Stimulated activated CD4-positive, alpha-beta T cell treated with anti-CD3 and anti-CD28 coated beads, Interleukin-1b, Interleukin-23, amount 100 ng/mL, for 1 hour (primary cell): ENCODE measurements around the gene ANKRD60.

ENCODE experiments used
- DNase-seq, 2 donors: peaks; one replicate each; pipeline ENCODE4 v3.0.0-alpha.2; 2020; ENCODE audit warnings: low read depth in 2 of 2

The ANKRD60 gene

GRCh38 chr20:58228484-58229197, at the start of gene ANKRD60:
Gene ANKRD60, minus strand, starts transcription at chr20:58228653. Its CDS starts 0 bp downstream, at chr20:58228653.
- no peak for DNase-seq

GRCh38 chr20:58277578-58278472, 49.4 kb upstream of the ANKRD60 start:
- DNase-seq, result no peak

GRCh38 chr20:58277107-58277506, 48.7 kb upstream of the ANKRD60 start:
- no peak for DNase-seq

- DNase-seq, result no peak
Measured at GRCh38 chr20:58274384-58274783, 45.9 kb upstream of the ANKRD60 start.

- peak in 1 of 2 donors; percentile 6 for DNase-seq
Measured at GRCh38 chr20:58271606-58272351, 43.3 kb upstream of the ANKRD60 start.

GRCh38 chr20:58268936-58269619, 40.6 kb upstream of the ANKRD60 start:
- no peak for DNase-seq

GRCh38 chr20:58268421-58268821, 40.0 kb upstream of the ANKRD60 start:
- DNase-seq, result no peak

GRCh38 chr20:58267389-58268215, 39.1 kb upstream of the ANKRD60 start:
- DNase-seq, result no peak

GRCh38 chr20:58264271-58264670, 35.8 kb upstream of the ANKRD60 start:
- DNase-seq, result no peak

- no peak for DNase-seq
Measured at GRCh38 chr20:58261660-58262059, 33.2 kb upstream of the ANKRD60 start.

- DNase-seq, result no peak
Measured at GRCh38 chr20:58260006-58260405, 31.6 kb upstream of the ANKRD60 start.

GRCh38 chr20:58256842-58257241, 28.4 kb upstream of the ANKRD60 start:
- no peak for DNase-seq

- no peak for DNase-seq
Measured at GRCh38 chr20:58256307-58256706, 27.9 kb upstream of the ANKRD60 start.

- no peak for DNase-seq
Measured at GRCh38 chr20:58254890-58255289, 26.4 kb upstream of the ANKRD60 start.

- no peak for DNase-seq
Measured at GRCh38 chr20:58251979-58252591, 23.6 kb upstream of the ANKRD60 start.

- no peak for DNase-seq
Measured at GRCh38 chr20:58251348-58251978, 23.0 kb upstream of the ANKRD60 start.

- no peak for DNase-seq
Measured at GRCh38 chr20:58246346-58246745, 17.9 kb upstream of the ANKRD60 start.

- no peak for DNase-seq
Measured at GRCh38 chr20:58245931-58246330, 17.5 kb upstream of the ANKRD60 start.

GRCh38 chr20:58245181-58245891, 16.9 kb upstream of the ANKRD60 start:
- DNase-seq, result no peak
